Activated CD8-positive, alpha-beta memory T cell treated with anti-CD3 and anti-CD28 coated beads, Interleukin-2, amount 50 U/mL, for 1 hour (primary cell): ENCODE results near the gene YKT6.
"Not testable (repeated sequence)": the region's sequence is repeated elsewhere in the genome, so short reads cannot be mapped to it uniquely, and the experiment has no call there.

Experiments
- DNase-seq: peaks from one replicate; pipeline ENCODE4 v3.0.0-alpha.2; 2020; ENCODE audit errors: extremely low read depth

The YKT6 gene

GRCh38 chr7:44193011-44193802 lies 7.6 kb upstream of the YKT6 start:
- DNase-seq: no peak

- no peak for DNase-seq
Observed at GRCh38 chr7:44194069-44194468, 6.7 kb upstream of the YKT6 start.

- no peak for DNase-seq
Observed at GRCh38 chr7:44194562-44195145, 6.1 kb upstream of the YKT6 start.

GRCh38 chr7:44195889-44196288 lies 4.9 kb upstream of the YKT6 start:
- DNase-seq: no peak

GRCh38 chr7:44196450-44196872 lies 4.3 kb upstream of the YKT6 start:
- DNase-seq: no peak

GRCh38 chr7:44197474-44197873 lies 3.3 kb upstream of the YKT6 start:
- no peak for DNase-seq

GRCh38 chr7:44200163-44200562 lies 615 bp upstream of the YKT6 start:
- not testable (repeated sequence) for DNase-seq

GRCh38 chr7:44201813-44202212 lies 1.0 kb downstream of the YKT6 start:
- no peak for DNase-seq

- no peak for DNase-seq
Observed at GRCh38 chr7:44206008-44206407, 5.2 kb downstream of the YKT6 start.

- DNase-seq: no peak
Observed at GRCh38 chr7:44208085-44208484, 7.3 kb downstream of the YKT6 start.

GRCh38 chr7:44210107-44210506 lies 9.3 kb downstream of the YKT6 start:
- no peak for DNase-seq

- DNase-seq: no peak
Observed at GRCh38 chr7:44211126-44211675, 10.4 kb downstream of the YKT6 start.

GRCh38 chr7:44212018-44212417 lies 11.2 kb downstream of the YKT6 start:
- DNase-seq: no peak

GRCh38 chr7:44212581-44213184 lies 11.9 kb downstream of the YKT6 start:
- DNase-seq: no peak

GRCh38 chr7:44213206-44213876 lies 12.6 kb downstream of the YKT6 start:
- no peak for DNase-seq

GRCh38 chr7:44213877-44214388 lies 13.2 kb downstream of the YKT6 start:
- no peak for DNase-seq

GRCh38 chr7:44215531-44215930 lies 14.8 kb downstream of the YKT6 start:
- DNase-seq: no peak

- no peak for DNase-seq
Observed at GRCh38 chr7:44216019-44216418, 15.2 kb downstream of the YKT6 start.

GRCh38 chr7:44216521-44217222 lies 15.9 kb downstream of the YKT6 start:
- DNase-seq: no peak

GRCh38 chr7:44217223-44217714 lies 16.5 kb downstream of the YKT6 start:
- DNase-seq: no peak

GRCh38 chr7:44217852-44218402 lies 17.1 kb downstream of the YKT6 start:
- DNase-seq: no peak
